LNCAP (cell line): ENCODE measurements around the gene CHEK2.

Experiments
- TF ChIP-seq, protein P1 (sequence below): fragments of 450-650 bp; IDR thresholded peaks from 2 replicates; pipeline ENCODE4 v1.5.1; 2017; ENCODE audit warnings: mild to moderate bottlenecking

Gene CHEK2

GRCh38 chr22:28714043-28714628, 27.5 kb downstream of the CHEK2 start:
- TF ChIP-seq, protein P1, sequence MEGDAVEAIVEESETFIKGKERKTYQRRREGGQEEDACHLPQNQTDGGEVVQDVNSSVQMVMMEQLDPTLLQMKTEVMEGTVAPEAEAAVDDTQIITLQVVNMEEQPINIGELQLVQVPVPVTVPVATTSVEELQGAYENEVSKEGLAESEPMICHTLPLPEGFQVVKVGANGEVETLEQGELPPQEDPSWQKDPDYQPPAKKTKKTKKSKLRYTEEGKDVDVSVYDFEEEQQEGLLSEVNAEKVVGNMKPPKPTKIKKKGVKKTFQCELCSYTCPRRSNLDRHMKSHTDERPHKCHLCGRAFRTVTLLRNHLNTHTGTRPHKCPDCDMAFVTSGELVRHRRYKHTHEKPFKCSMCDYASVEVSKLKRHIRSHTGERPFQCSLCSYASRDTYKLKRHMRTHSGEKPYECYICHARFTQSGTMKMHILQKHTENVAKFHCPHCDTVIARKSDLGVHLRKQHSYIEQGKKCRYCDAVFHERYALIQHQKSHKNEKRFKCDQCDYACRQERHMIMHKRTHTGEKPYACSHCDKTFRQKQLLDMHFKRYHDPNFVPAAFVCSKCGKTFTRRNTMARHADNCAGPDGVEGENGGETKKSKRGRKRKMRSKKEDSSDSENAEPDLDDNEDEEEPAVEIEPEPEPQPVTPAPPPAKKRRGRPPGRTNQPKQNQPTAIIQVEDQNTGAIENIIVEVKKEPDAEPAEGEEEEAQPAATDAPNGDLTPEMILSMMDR = no peak

- TF ChIP-seq, protein P1 = no peak
Measured at GRCh38 chr22:28711820-28712777, 29.5 kb downstream of the CHEK2 start.

DNA sequence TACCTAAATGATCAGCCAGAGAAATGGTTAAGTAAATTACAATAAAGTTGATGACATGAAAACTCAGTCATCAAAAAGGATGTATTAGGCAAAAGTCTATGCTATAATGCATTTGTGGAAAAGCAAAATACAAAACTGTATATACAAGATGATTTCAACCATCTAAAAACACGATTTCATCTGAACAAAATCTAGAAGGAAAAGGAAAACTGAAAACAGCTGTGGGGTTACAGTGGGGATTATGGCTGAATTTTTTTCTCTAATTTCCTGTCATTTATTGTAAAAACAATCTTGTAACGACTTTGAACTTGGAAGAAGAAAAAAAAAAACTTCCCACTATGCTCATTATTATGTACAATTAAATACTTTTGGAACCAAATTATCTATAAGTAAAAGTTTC, 30.3 kb downstream of the CHEK2 start:
- TF ChIP-seq, protein P1 = no peak

GRCh38 chr22:28710576-28711191, 30.9 kb downstream of the CHEK2 start:
- TF ChIP-seq, protein P1 = no peak

DNA sequence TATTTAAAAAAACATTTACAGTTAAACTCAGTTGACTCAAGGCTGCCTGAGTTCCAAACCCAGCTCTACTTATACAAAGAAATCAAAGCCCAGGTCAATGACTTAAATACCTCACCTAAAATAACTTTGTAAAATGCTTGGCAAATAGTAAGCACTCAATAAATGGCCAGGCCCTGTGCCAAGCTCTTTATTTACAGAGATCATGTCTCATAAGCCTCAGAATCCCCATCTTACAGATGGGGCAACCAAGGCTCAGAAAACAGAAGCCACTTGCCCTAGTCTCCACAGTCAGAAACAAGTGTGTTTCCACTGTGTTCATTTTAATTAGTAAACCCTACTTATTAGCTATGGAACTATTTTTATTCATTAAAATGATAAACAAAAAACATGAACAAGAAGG, 31.5 kb downstream of the CHEK2 start:
- TF ChIP-seq, protein P1 = no peak

- TF ChIP-seq, protein P1 = no peak
Measured at GRCh38 chr22:28706845-28707244, 34.8 kb downstream of the CHEK2 start.

- TF ChIP-seq, protein P1 = no peak
Measured at GRCh38 chr22:28703436-28703835, 38.2 kb downstream of the CHEK2 start.
